ENCODE data around the gene TAL1. TPM values are rescaled to one million over a fixed set of nuclear protein-coding genes. Genes with fewer than 3 reads are reported as not detected.
"Not testable (repeated sequence)": the region's sequence is repeated elsewhere in the genome, so short reads cannot be mapped to it uniquely, and the experiment has no call there.

TAL1 gene
- total and polyA plus RNA-seq, 11 donors: 1.8 to 3.9 (median 2.9) TPM

DNA sequence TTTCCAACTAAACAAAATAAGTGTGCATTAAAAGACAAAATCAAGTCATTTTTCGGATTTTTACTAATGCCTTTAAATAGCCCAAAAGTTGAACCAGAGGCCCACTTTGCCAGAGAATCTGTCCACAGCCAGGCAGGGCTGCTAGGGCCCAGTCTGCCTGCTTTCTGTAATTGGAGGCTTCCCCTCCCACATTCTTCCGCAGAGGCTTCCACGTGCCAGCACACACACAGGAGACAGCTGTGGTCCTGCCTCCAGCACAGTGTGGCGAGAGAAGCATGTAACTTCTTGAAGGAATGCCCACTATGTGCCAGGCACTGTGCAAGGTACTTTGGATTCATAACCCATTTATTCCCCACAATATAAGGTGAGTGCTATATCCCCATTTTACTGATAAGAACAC, 30.8 kb downstream of the TAL1 start:
- Histone ChIP-seq H3K27ac (no peak overlapping the region), H3K4me1 (peaks cover 0 to 6% (median 0%) of the 10 kb centered on the region in 12 donors), H3K4me3 (no peak overlapping the region), H3K36me3 (no peaks in the 10 kb centered on the region), H3K9me3 (peaks cover 0 to 9% (median 4%) of the 10 kb centered on the region in 12 donors), H3K27me3 (peaks cover 0 to 12% (median 0%) of the 10 kb centered on the region in 9 donors)
- intact Hi-C loops (cut with DNase I): no loop called here
- TF ChIP-seq, protein P1, sequence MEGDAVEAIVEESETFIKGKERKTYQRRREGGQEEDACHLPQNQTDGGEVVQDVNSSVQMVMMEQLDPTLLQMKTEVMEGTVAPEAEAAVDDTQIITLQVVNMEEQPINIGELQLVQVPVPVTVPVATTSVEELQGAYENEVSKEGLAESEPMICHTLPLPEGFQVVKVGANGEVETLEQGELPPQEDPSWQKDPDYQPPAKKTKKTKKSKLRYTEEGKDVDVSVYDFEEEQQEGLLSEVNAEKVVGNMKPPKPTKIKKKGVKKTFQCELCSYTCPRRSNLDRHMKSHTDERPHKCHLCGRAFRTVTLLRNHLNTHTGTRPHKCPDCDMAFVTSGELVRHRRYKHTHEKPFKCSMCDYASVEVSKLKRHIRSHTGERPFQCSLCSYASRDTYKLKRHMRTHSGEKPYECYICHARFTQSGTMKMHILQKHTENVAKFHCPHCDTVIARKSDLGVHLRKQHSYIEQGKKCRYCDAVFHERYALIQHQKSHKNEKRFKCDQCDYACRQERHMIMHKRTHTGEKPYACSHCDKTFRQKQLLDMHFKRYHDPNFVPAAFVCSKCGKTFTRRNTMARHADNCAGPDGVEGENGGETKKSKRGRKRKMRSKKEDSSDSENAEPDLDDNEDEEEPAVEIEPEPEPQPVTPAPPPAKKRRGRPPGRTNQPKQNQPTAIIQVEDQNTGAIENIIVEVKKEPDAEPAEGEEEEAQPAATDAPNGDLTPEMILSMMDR (IDR thresholded peaks at IDR 0.05): no peak
- no peak for TF ChIP-seq POLR2A (IDR thresholded peaks at IDR 0.05)
- DNase-seq (no peak), ATAC-seq (no peak)
- 30 to 41% (median 33%) methylated on average over 4 of the region's 4 CpGs for WGBS, 4 donors

DNA sequence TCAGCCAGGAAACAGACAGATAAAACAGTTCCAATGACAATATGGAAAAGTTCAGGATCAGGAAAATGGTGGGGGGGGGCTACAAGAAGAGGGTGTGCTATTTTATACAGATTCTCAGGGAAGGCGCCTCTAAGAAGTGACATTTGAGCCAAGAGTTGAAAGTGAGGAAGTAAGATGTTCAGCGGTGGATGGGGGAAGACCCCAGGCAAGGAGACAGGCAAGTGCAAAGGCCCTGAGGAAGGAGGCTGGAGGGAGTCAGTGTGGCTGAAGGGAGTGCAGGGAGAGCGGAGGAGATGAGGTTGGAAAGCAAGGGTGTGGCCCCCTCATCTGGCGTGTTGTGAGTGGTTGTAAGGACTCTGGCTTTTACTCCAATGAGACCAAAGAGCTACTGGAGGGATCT, 33.8 kb downstream of the TAL1 start:
- Histone ChIP-seq H3K4me1 (peaks cover 0 to 7% (median 0%) of the 10 kb centered on the region in 12 donors), H3K9me3 (peaks cover 0 to 6% (median 4%) of the 10 kb centered on the region in 12 donors), H3K4me3 (no peak overlapping the region), H3K27me3 (peaks cover 0 to 9% (median 0%) of the 10 kb centered on the region in 9 donors), H3K36me3 (no peaks in the 10 kb centered on the region), H3K27ac (no peak overlapping the region)
- DNase-seq (no peak), ATAC-seq (no peak)
- no peak for TF ChIP-seq POLR2A (IDR thresholded peaks at IDR 0.05)
- TF ChIP-seq, protein P1 (IDR thresholded peaks at IDR 0.05): no peak
- 77 to 84% (median 80%) methylated on average over 4 of the region's 4 CpGs for WGBS, 4 donors
- intact Hi-C loops (cut with DNase I): loop anchor here in 1 of 10 donors (5.0 kb wide), 1 partner anchor 514 kb away; no protein-coding TSS in a partner anchor

DNA sequence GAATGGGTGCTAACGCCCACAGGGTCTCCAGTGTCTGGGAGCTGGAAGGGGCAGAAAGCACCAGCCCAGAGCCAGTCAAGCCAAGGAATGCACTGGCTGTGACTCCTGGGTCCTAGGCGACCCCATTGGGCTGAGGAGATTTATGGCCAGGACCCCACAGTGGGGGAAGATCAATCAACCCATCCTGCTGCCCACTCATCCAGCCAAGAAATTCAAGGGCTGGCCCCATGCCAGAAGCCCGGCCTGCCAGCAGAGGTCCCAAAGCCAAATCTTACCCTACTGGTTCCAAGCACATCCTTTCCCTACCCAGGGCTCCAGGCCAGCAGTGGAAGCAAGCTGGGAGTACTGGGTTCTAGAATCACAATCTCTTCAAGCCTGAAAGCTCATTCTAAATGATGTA, 35.4 kb downstream of the TAL1 start:
- Histone ChIP-seq H3K36me3 (no peaks in the 10 kb centered on the region), H3K4me1 (peaks cover 0 to 13% (median 4%) of the 10 kb centered on the region in 12 donors), H3K4me3 (no peak overlapping the region), H3K27me3 (peaks cover 0 to 11% (median 0%) of the 10 kb centered on the region in 9 donors), H3K9me3 (no peaks in the 10 kb centered on the region), H3K27ac (no peak overlapping the region)
- ATAC-seq (peak in 1 of 4 donors; percentile 12), DNase-seq (no peak)
- 56 to 90% (median 60%) methylated on average over 2 to 3 of the region's 3 CpGs for WGBS, 4 donors
- intact Hi-C loops (cut with DNase I): loop anchor here in 1 of 10 donors (5.0 kb wide), 1 partner anchor 516 kb away; no protein-coding TSS in a partner anchor
- no peak for TF ChIP-seq POLR2A (IDR thresholded peaks at IDR 0.05)
- TF ChIP-seq, protein P1 (IDR thresholded peaks at IDR 0.05): no peak

DNA sequence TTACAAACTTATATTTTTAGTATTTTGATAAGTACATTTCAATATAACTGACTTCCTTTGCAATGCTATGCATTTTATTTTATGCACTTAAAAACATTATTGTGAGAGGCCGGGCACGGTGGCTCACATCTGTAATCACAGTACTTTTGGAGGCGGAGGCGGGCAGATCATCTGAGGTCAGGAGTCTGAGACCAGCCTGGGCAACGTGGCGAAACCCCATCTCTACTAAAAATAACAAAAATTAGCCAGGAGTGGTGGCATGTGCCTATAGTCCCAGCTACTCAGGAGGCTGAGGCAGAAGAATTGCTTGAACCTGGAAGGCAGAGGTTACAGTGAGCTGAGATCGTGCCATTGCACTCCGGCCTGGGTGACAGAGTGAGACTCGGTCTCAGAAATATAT, 36.0 kb downstream of the TAL1 start:
- not testable (repeated sequence) for DNase-seq, H3K4me3 ChIP-seq, H3K27ac ChIP-seq, H3K36me3 ChIP-seq, ATAC-seq, H3K9me3 ChIP-seq
- peaks cover 0 to 11% (median 0%) of the 10 kb centered on the region in 9 donors for H3K27me3 ChIP-seq
- intact Hi-C loops (cut with DNase I): loop anchor here in 1 of 10 donors (5.0 kb wide), 1 partner anchor 516 kb away; no protein-coding TSS in a partner anchor
- WGBS, 4 donors: 80 to 94% (median 88%) methylated on average over 9 of the region's 9 CpGs
- H3K4me1 ChIP-seq: peaks cover 0 to 13% (median 4%) of the 10 kb centered on the region in 12 donors

DNA sequence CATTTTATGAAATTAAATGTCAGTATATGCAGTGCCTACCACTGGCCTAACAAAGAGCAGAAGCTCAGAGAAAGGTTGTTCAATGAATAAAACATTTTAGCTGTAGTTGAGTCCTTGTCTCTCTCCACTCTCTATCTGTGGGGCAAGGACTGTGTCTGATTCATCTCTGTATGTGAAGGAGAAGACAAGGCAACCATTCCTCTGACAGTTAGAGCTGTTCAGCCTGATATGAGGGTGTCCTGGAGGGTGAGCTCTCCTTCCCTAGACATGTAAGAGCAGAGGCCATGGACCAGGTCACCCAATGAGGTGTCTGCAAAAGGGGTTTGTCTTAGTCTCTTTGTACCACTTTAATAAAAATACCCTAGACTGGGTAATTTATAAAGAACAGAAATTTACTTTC, 37.7 kb downstream of the TAL1 start:
- H3K9me3 ChIP-seq: no peaks in the 10 kb centered on the region
- intact Hi-C loops (cut with DNase I): loop anchor here in 7 of 10 donors (5.0 kb wide), 5 partner anchors 38 to 533 kb away; partner anchors contain the start of gene TAL1 (in 1 of the 7)
- TF ChIP-seq, protein P1 (IDR thresholded peaks at IDR 0.05): no peak
- TF ChIP-seq POLR2A (IDR thresholded peaks at IDR 0.05): no peak
- H3K27me3 ChIP-seq: peaks cover 0 to 8% (median 0%) of the 10 kb centered on the region in 9 donors
- peak in 1 of 5 donors; percentile 3 for DNase-seq
- ATAC-seq: no peak
- no peak overlapping the region for H3K27ac ChIP-seq
- no peak overlapping the region for H3K4me3 ChIP-seq
- H3K36me3 ChIP-seq: no peaks in the 10 kb centered on the region
- H3K4me1 ChIP-seq: peaks cover 0 to 25% (median 14%) of the 10 kb centered on the region in 12 donors

DNA sequence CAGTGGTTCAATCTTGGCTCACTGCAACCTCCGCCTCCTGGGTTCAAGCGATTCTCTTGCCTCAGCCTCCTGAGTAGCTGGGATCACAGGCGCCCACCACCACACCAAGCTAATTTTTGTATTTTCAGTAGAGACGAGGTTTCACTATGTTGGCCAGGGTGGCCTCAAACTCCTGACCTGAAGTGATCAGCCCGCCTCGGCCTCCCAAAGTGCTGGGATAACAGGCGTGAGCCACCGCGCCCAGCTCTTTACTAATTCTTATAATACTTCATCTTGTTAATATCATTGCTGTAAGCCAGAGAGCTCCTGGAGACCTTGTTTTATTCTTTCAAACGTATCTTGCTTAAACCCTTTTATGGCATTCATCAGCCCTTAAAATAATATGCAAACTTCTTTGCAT, 38.5 kb downstream of the TAL1 start:
- not testable (repeated sequence) for ATAC-seq, H3K27me3 ChIP-seq, H3K36me3 ChIP-seq, H3K9me3 ChIP-seq, H3K4me3 ChIP-seq, H3K27ac ChIP-seq
- intact Hi-C loops (cut with DNase I): loop anchor here in 9 of 10 donors (1.0 to 5.0 kb wide), 7 partner anchors 39 to 534 kb away; partner anchors contain the start of gene TAL1 (in 1 of the 9)
- peak in 1 of 5 donors; percentile 3 for DNase-seq
- 81 to 92% (median 89%) methylated on average over 10 of the region's 10 CpGs for WGBS, 4 donors
- peaks cover 0 to 25% (median 14%) of the 10 kb centered on the region in 12 donors for H3K4me1 ChIP-seq
